HEK293 (cell line): Measurements from ENCODE around the gene PPT2.

Source experiments
- BCL11B ChIP-seq: fragments of 450-650 bp; formaldehyde crosslinking; IDR thresholded peaks from 2 replicates; pipeline ENCODE4 v1.5.1; 2016; ENCODE audit warnings: low read depth, missing biosample characterization, missing genetic modification characterization
- GFI1B ChIP-seq: fragments of 450-650 bp; formaldehyde crosslinking; IDR thresholded peaks from 2 replicates; pipeline ENCODE4 v1.5.1; 2016; ENCODE audit warnings: missing biosample characterization, missing genetic modification characterization
- KLF16 ChIP-seq: fragments of 450-650 bp; formaldehyde crosslinking; IDR thresholded peaks from 2 replicates; pipeline ENCODE4 v1.5.1; 2017; ENCODE audit warnings: missing biosample characterization, missing genetic modification characterization
- PRDM10 ChIP-seq: fragments of 450-650 bp; formaldehyde crosslinking; IDR thresholded peaks from 2 replicates; pipeline ENCODE4 v1.5.1; 2016; ENCODE audit warnings: missing biosample characterization, missing genetic modification characterization
- PRDM4 ChIP-seq: fragments of 450-650 bp; formaldehyde crosslinking; IDR thresholded peaks from 2 replicates; pipeline ENCODE4 v1.5.1; 2017; ENCODE audit warnings: missing biosample characterization, missing genetic modification characterization
- RBAK ChIP-seq: fragments of 450-650 bp; formaldehyde crosslinking; IDR thresholded peaks from 2 replicates; pipeline ENCODE4 v1.5.1; 2016; ENCODE audit warnings: missing biosample characterization, missing genetic modification characterization
- TSHZ1 ChIP-seq: fragments of 450-650 bp; formaldehyde crosslinking; IDR thresholded peaks from 2 replicates; pipeline ENCODE4 v1.5.1; 2016; ENCODE audit warnings: missing biosample characterization, missing genetic modification characterization, borderline replicate concordance
- ZBTB48 ChIP-seq: fragments of 450-650 bp; formaldehyde crosslinking; IDR thresholded peaks from 2 replicates; pipeline ENCODE4 v1.5.1; 2016; ENCODE audit warnings: missing biosample characterization, missing genetic modification characterization
- ZBTB7A ChIP-seq: fragments of 450-650 bp; formaldehyde crosslinking; IDR thresholded peaks from 2 replicates; pipeline ENCODE4 v1.5.1; 2016; ENCODE audit warnings: low read depth, missing biosample characterization, missing genetic modification characterization
- ZFHX2 ChIP-seq: fragments of 450-650 bp; formaldehyde crosslinking; conservative IDR thresholded peaks from 2 replicates; pipeline ENCODE4 v1.5.1; 2016; ENCODE audit warnings: missing biosample characterization, missing genetic modification characterization
- ZIC2 ChIP-seq: fragments of 450-650 bp; formaldehyde crosslinking; IDR thresholded peaks from 2 replicates; pipeline ENCODE4 v1.5.1; 2016; ENCODE audit warnings: missing biosample characterization, missing genetic modification characterization
- ZNF133 ChIP-seq: fragments of 450-650 bp; formaldehyde crosslinking; IDR thresholded peaks from 2 replicates; pipeline ENCODE4 v1.5.1; 2016; ENCODE audit warnings: missing biosample characterization, missing genetic modification characterization
- ZNF157 ChIP-seq: fragments of 450-650 bp; formaldehyde crosslinking; IDR thresholded peaks from 2 replicates; pipeline ENCODE4 v1.5.1; 2016; ENCODE audit warnings: missing biosample characterization, missing genetic modification characterization
- ZNF16 ChIP-seq: fragments of 450-650 bp; formaldehyde crosslinking; IDR thresholded peaks from 2 replicates; pipeline ENCODE4 v1.5.1; 2016; ENCODE audit warnings: low read depth, missing biosample characterization, missing genetic modification characterization
- ZNF174 ChIP-seq: fragments of 450-650 bp; formaldehyde crosslinking; IDR thresholded peaks from 2 replicates; pipeline ENCODE4 v1.5.0; 2017; ENCODE audit warnings: missing biosample characterization, mild to moderate bottlenecking, missing genetic modification characterization
- ZNF19 ChIP-seq: fragments of 450-650 bp; formaldehyde crosslinking; IDR thresholded peaks from 2 replicates; pipeline ENCODE4; 2016; ENCODE audit warnings: missing biosample characterization, missing genetic modification characterization, low read depth
- ZNF2 ChIP-seq: fragments of 450-650 bp; formaldehyde crosslinking; IDR thresholded peaks from 2 replicates; pipeline ENCODE4 v1.5.1; 2016; ENCODE audit warnings: missing biosample characterization, missing genetic modification characterization
- ZNF280C ChIP-seq: fragments of 450-650 bp; formaldehyde crosslinking; IDR thresholded peaks from 2 replicates; pipeline ENCODE4 v1.5.1; 2016; ENCODE audit warnings: missing biosample characterization, missing genetic modification characterization
- ZNF433 ChIP-seq: fragments of 450-650 bp; formaldehyde crosslinking; IDR thresholded peaks from 2 replicates; pipeline ENCODE4 v1.5.1; 2016; ENCODE audit warnings: missing biosample characterization, missing genetic modification characterization, low read depth
- ZNF449 ChIP-seq: fragments of 450-650 bp; formaldehyde crosslinking; IDR thresholded peaks from 2 replicates; pipeline ENCODE4 v1.5.1; 2017; ENCODE audit warnings: missing biosample characterization, mild to moderate bottlenecking, missing genetic modification characterization, moderate library complexity
- ZNF660 ChIP-seq: fragments of 450-650 bp; IDR thresholded peaks from 2 replicates; pipeline ENCODE4 v1.5.1; 2018; ENCODE audit warnings: missing biosample characterization, mild to moderate bottlenecking, missing genetic modification characterization
- ZNF747 ChIP-seq: fragments of 450-650 bp; formaldehyde crosslinking; IDR thresholded peaks from 2 replicates; pipeline ENCODE4 v1.5.1; 2016; ENCODE audit warnings: missing biosample characterization, missing genetic modification characterization
- ZNF76 ChIP-seq: fragments of 450-650 bp; formaldehyde crosslinking; IDR thresholded peaks from 2 replicates; pipeline ENCODE4; 2016; ENCODE audit warnings: low read depth, missing biosample characterization, missing genetic modification characterization, borderline replicate concordance
- TF ChIP-seq, protein P1 (sequence below): fragments of 450-650 bp; formaldehyde crosslinking; IDR thresholded peaks from 2 replicates; pipeline ENCODE4 v1.5.1; 2016; ENCODE audit warnings: missing biosample characterization, missing genetic modification characterization
- TF ChIP-seq, protein P2 (sequence below): fragments of 450-650 bp; formaldehyde crosslinking; IDR thresholded peaks from 2 replicates; pipeline ENCODE4 v1.5.1; 2016; ENCODE audit warnings: missing biosample characterization, missing genetic modification characterization

PPT2 gene

GRCh38 chr6:32154514-32155161 is 697 bp downstream of the PPT2 start (continued):
- TF ChIP-seq PRDM4 (no peak), ZNF2 (tag by site-specific recombination) (0 out of 2 replicates have a peak, but pooled peaks have one; percentile 16), ZNF280C (tag by site-specific recombination) (no peak), ZBTB7A (tag by site-specific recombination) (no peak), ZNF133 (tag by site-specific recombination) (no peak), ZNF157 (tag by site-specific recombination) (no peak), ZNF660 (tag by site-specific recombination) (no peak), ZNF747 (no peak), PRDM10 (tag by site-specific recombination) (peak; percentile 87), RBAK (tag by site-specific recombination) (no peak), GFI1B (tag by site-specific recombination) (no peak), ZBTB48 (tag by site-specific recombination) (no peak), ZNF449 (tag by site-specific recombination) (peak; percentile 86), ZNF76 (tag by site-specific recombination) (no peak), KLF16 (tag by site-specific recombination) (no peak), ZNF16 (no peak), BCL11B (tag by site-specific recombination) (no peak), ZFHX2 (tag by site-specific recombination) (0 out of 2 replicates have a peak, but pooled peaks have one; percentile 6), ZNF433 (no peak), ZNF174 (no peak), ZIC2 (tag by site-specific recombination) (peak; percentile 99), ZNF19 (no peak), TSHZ1 (tag by site-specific recombination) (no peak)
- TF ChIP-seq, protein P1, sequence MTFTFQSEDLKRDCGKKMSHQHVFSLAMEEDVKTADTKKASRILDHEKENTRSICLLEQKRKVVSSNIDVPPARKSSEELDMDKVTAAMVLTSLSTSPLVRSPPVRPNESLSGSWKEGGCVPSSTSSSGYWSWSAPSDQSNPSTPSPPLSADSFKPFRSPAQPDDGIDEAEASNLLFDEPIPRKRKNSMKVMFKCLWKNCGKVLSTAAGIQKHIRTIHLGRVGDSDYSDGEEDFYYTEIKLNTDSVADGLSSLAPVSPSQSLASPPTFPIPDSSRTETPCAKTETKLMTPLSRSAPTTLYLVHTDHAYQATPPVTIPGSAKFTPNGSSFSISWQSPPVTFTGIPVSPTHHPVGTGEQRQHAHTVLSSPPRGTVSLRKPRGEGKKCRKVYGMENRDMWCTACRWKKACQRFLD, result no peak
- TF ChIP-seq, protein P2, sequence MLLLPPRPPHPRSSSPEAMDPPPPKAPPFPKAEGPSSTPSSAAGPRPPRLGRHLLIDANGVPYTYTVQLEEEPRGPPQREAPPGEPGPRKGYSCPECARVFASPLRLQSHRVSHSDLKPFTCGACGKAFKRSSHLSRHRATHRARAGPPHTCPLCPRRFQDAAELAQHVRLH, result no peak
